Stimulated activated CD4-positive, alpha-beta T cell treated with anti-CD3 and anti-CD28 coated beads, Interleukin-12 subunit alpha, Interleukin-12 subunit beta, amount 100 ng/mL, for 48 hours (primary cell): ENCODE data around the gene SIX5.
A peak's percentile ranks its signal among the peaks of the same experiment; 100 is the strongest.

Experiments used
- DNase-seq, 3 donors: peaks; one replicate each; pipeline ENCODE4 v3.0.0-alpha.2; 2020; ENCODE audit warnings: low read depth in 2 of 3, low spot score in 1 of 3

The SIX5 gene

DNA sequence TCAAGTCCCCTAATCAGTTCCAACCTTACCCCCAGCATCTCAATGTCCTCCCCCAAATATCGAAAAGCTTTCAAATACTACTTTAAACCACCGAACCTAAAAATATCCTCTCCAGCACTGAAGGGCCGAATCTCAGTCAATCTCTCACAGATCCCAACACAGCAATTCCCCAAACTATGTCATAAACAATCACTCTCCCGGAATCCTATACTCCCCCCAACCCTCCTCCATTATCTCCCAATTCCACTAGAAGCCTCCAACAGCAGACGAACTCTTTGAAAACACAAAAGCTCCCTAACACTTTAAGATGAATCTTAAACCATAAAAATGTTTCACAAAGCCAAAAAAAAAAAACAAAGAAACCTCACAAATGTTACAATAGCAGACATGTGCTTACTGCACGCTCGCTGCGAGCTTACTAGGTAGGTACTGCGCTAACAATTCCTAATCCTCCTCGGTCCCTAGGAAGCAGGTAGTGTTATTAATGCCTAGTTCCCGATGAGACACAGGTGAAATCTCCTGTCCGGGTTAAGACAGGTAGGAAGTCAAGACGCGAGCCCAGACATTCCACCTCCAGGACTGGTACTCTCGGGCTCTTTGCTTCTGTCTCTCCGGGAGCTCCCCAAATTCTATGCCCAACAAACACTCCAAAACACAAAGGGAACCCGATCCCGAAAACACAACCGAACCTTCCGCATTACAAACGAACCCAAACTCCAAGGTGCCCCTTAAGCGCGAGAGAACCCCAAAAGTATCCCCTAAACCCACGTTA is 52.5 kb downstream of the SIX5 start:
- peak in 1 of 3 donors; percentile 22 for DNase-seq

DNA sequence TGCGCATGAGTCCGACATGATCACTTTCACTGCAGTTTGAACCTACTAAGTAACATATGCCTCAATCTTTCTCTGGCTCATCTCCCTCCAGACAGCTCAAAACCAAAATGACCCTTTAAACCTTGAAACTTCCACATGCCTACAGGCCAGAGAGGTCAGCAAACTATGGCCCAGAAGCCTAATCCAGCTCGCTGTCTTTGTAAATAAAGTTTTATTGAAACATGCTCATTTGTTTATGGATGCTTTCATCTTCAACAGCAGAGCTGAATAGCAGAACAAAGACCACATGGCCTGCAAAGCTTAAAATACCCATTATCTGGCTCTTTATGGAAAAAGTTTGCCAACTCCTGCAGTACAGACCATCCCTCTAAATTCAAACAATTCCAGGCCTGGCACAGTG is 53.9 kb downstream of the SIX5 start:
- no peak for DNase-seq
